ENCODE data around the gene EFHC2. TPM values are rescaled to one million over a fixed set of nuclear protein-coding genes. Genes with fewer than 3 reads are reported as not detected.
A peak's percentile ranks its signal among the peaks of the same experiment; 100 is the strongest.

Gene EFHC2
- total and polyA plus RNA-seq, 2 of the 8 experiments (the other 6 are each of a cell fraction or from before 2014, with no cell fraction given): 1.8 to 3.4 TPM

- Histone ChIP-seq H3K4me3 (ENCODE audit: extremely low read depth in 1 of 4, insufficient read depth in 2 of 4, low read depth in 3 of 4, low read length in 4 of 4) (no peak overlapping the region), H3K9me3 (ENCODE audit: insufficient read depth in 2 of 2, low read depth in 1 of 2, low read length in 1 of 2) (no peaks in the 10 kb centered on the region), H3K27me3 (replicated peaks in 1 of 4; ENCODE audit: control insufficient read depth in 3 of 4, extremely low read depth in 1 of 4, insufficient read depth in 3 of 4, low read length in 3 of 4) (no peaks in the 10 kb centered on the region), H4K20me1 (replicated peaks in 1 of 2; ENCODE audit: control insufficient read depth in 1 of 2, insufficient read depth in 2 of 2, low read length in 2 of 2) (no peaks in the 10 kb centered on the region), H2AFZ (ENCODE audit: low read length) (no peak overlapping the region), H3K79me2 (ENCODE audit: control insufficient read depth in 1 of 2, insufficient read depth in 2 of 2, low read length in 2 of 2) (no peaks in the 10 kb centered on the region), H2BK15ac (ENCODE audit: low read length) (no peak overlapping the region), H3K23me2 (ENCODE audit: low read depth, low read length) (no peaks in the 10 kb centered on the region), H3K79me1 (ENCODE audit: low read depth, low read length) (no peaks in the 10 kb centered on the region), H3K56ac (replicated peaks; ENCODE audit: insufficient read length, low read depth, low read length) (no peak overlapping the region), H3K36me3 (ENCODE audit: control insufficient read depth in 2 of 4, insufficient read depth in 4 of 4, low read length in 3 of 4) (no peaks in the 10 kb centered on the region), H4K8ac (ENCODE audit: extremely low read depth, insufficient read depth, low read length) (no peak overlapping the region), H3K27ac (ENCODE audit: low read depth, low read length) (no peak overlapping the region), H4K91ac (replicated peaks; ENCODE audit: insufficient read length, low read length) (no peak overlapping the region), H4K5ac (ENCODE audit: insufficient read length, low read depth, low read length) (no peak overlapping the region), H3K23ac (ENCODE audit: insufficient read length) (no peak overlapping the region), H2AK5ac (ENCODE audit: low read depth, low read length) (no peak overlapping the region), H3K9ac (replicated peaks in 1 of 4; ENCODE audit: extremely low read depth in 1 of 4, low read depth in 3 of 4, low read length in 3 of 4) (no peak overlapping the region), H2BK12ac (ENCODE audit: low read depth, low read length) (no peak overlapping the region), H2BK5ac (ENCODE audit: low read depth, low read length) (no peak overlapping the region), H3K4ac (replicated peaks; ENCODE audit: insufficient read length, low read depth, low read length) (no peak overlapping the region), H2BK120ac (replicated peaks; ENCODE audit: low read depth, low read length) (no peak overlapping the region), H3K4me1 (replicated peaks in 1 of 4; ENCODE audit: control insufficient read depth in 3 of 4, insufficient read depth in 4 of 4, low read length in 3 of 4) (no peaks in the 10 kb centered on the region; a peak in 1 of 7 replicates), H3K4me2 (ENCODE audit: insufficient read depth in 1 of 2, low read depth in 2 of 2, low read length in 2 of 2) (no peak overlapping the region), H3K14ac (ENCODE audit: insufficient read length) (no peak overlapping the region), H3K18ac (ENCODE audit: extremely low read depth, low read length) (no peak overlapping the region), H2BK20ac (ENCODE audit: low read length) (no peak overlapping the region)
- 13% methylated on average over 1 of the region's 1 CpG; no CpG with 5 or more reads in 1 of the 2 experiments for WGBS, 2 experiments (ENCODE audit: extremely low coverage in 1 of 2, insufficient coverage in 1 of 2, insufficient read length in 1 of 2, insufficient replicate concordance in 2 of 2, low coverage in 1 of 2, low lambda C conversion rate in 2 of 2, missing lambda C conversion rate in 1 of 2)
- ChIA-PET POLR2A (ENCODE audit: partially characterized antibody) (no interaction called here), CTCF (ENCODE audit: partially characterized antibody) (interaction anchor here (0.6 to 3.6 kb wide), 11 partner anchors 18 to 408 kb away, joined by 3 to 25 read pairs (median 3); no protein-coding TSS in a partner anchor)
- FAIRE-seq (no peak), DNase-seq (ENCODE audit: low read depth in 1 of 2, low spot score in 2 of 2) (no peak)
- TF ChIP-seq CREB1 (IDR thresholded peaks at IDR 0.05) (no peak), POLR2AphosphoS5 (IDR thresholded peaks at IDR 0.05; ENCODE audit: low read depth, low read length) (no peak), JUN (IDR thresholded peaks at IDR 0.05; ENCODE audit: low read depth, low read length) (no peak), GTF2F1 (IDR thresholded peaks at IDR 0.05; ENCODE audit: borderline replicate concordance, low read depth, low read length) (no peak), JUND (IDR thresholded peaks at IDR 0.05; ENCODE audit: low read length) (no peak), RAD21 (IDR thresholded peaks at IDR 0.05 in 1 of 2, conservative IDR thresholded peaks at IDR 0.05 in 1 of 2; ENCODE audit: low read depth in 2 of 2, low read length in 2 of 2) (peak; percentile 55 to 63), FOSL1 (IDR thresholded peaks at IDR 0.05; ENCODE audit: insufficient read depth, low read depth, low read length) (no peak), NANOG (IDR thresholded peaks at IDR 0.05; ENCODE audit: insufficient read depth, low read depth, low read length, poor library complexity, severe bottlenecking) (no peak)
These were observed 99.5 kb downstream of the EFHC2 start for GRCh38 chrX:44244008-44244407.
